ENCODE measurements around the gene NME5.

- TF ChIP-seq CTCF (conservative IDR thresholded peaks at IDR 0.05; ENCODE audit: low read length) (no peak), EZH2phosphoT487 (IDR thresholded peaks at IDR 0.05; ENCODE audit: borderline replicate concordance) (no peak)
These were observed 29.6 kb downstream of the NME5 start for GRCh38 chr5:138109463-138110265.
